22Rv1 (cell line): ENCODE measurements around the gene INTU.

Source experiments
- H3K27ac ChIP-seq: fragments of 450-650 bp; 2 replicates; pipeline ENCODE4 v1.5.1; 2017
- CTCF ChIP-seq: fragments of 450-650 bp; IDR thresholded peaks from 2 replicates; pipeline ENCODE4 v1.5.1; 2017; ENCODE audit warnings: mild to moderate bottlenecking
- ZFX ChIP-seq: fragments of 450-650 bp; IDR thresholded peaks from 2 replicates; pipeline ENCODE4 v1.6.1; 2017; ENCODE audit warnings: antibody characterized with exemption, borderline replicate concordance

INTU gene

DNA sequence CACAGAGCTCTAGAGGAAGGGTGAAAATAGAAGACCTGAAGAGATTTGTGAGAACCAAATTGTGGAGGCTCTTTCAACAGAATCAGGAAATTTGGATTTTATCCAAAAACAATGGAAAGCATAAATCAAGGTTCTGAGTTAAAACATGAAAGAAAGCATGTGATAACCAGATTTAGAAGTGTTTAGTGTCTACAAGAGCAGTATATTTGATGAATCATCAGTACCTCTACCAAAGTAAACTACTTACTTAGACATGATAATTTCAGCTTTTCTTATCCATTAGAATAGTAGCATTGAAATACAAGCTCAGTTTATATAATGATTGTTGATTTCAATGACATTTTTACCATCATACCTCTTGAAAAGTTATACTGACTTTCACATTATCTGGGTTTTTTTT is 25.9 kb upstream of the INTU start:
- TF ChIP-seq CTCF: no peak
- TF ChIP-seq ZFX: no peak
- H3K27ac ChIP-seq: no peak overlapping the region

DNA sequence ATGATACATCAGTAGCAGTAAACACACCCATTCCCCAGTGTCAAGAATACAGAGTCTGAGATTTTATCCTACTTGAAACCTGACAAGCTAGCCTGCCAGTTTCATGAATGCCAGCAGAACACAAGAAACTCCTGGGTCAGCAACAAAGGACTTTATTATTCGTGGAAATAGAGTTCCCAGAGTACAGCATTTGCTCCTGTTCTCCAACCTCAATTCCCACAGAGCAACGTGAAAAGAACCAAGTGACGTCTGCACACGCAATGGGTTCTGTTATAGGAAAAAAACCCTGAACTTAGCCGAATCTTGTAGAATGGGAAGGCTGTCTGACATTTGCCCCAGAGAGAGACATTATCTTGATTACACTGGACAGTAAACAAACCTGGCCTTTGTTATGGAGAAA is 23.3 kb upstream of the INTU start:
- H3K27ac ChIP-seq: no peak overlapping the region
- TF ChIP-seq ZFX: no peak
- no peak for TF ChIP-seq CTCF

- no peak for TF ChIP-seq CTCF
- no peak for TF ChIP-seq ZFX
These were observed 22.3 kb upstream of the INTU start for GRCh38 chr4:127610488-127610887.

DNA sequence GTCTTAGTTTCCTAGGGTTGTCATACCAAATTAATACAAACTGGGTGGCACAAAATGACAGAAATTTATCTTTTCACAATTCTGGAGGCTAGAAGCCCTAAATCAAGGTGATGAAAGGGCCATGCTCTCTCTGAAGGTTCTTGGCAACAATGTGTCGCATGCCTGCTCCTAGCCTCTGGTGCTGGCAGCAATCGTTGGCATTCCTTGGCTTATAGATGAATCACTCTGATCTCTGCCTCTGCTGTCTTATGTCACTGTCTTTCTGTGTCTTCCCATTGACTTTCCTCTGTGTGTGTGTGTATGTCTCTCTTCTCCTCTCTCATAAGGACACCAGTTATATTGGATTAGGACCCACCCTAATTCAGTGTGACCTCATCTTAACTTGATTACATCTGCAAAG is 15.9 kb upstream of the INTU start:
- TF ChIP-seq CTCF (no peak), ZFX (no peak)
- no peak overlapping the region for H3K27ac ChIP-seq

More at GRCh38 chr4:127610488-127610887, 22.3 kb upstream of the INTU start:
- H3K27ac ChIP-seq: no peak overlapping the region

DNA sequence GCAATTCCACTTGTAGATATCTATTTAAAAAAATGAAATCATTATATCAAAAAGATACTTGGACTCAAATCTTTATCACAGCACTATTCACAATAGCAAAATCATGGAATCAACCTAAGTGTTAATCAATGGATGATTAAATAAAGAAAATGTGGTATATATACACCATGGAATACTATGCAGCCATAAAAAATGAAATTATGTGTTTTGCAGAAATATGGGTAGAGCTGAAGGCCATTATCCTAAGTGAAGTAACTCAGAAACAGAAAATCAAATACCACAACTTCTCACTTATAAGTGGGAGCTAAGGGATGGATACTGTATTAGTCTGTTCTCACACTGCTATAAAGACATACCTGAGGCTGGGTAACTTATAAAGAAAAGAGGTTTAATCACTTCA is 14.3 kb upstream of the INTU start:
- no peak for TF ChIP-seq ZFX
- H3K27ac ChIP-seq: no peak overlapping the region

- TF ChIP-seq CTCF (no peak), ZFX (no peak)
These were observed 10.2 kb upstream of the INTU start for GRCh38 chr4:127622621-127622920.

GRCh38 chr4:127622921-127623796 is 9.6 kb upstream of the INTU start:
- TF ChIP-seq CTCF: peak; percentile 64
- TF ChIP-seq ZFX: no peak
- H3K27ac ChIP-seq: no peak overlapping the region

More at GRCh38 chr4:127622621-127622920, 10.2 kb upstream of the INTU start:
- no peak overlapping the region for H3K27ac ChIP-seq

GRCh38 chr4:127623797-127624083 is 9.0 kb upstream of the INTU start:
- no peak overlapping the region for H3K27ac ChIP-seq

More at GRCh38 chr4:127623797-127624083, 9.0 kb upstream of the INTU start:
- TF ChIP-seq CTCF (no peak), ZFX (no peak)
